Tibial nerve (tissue), 4 donors: Measurements from ENCODE around the gene IGLL5.

Experiments used
- CTCF ChIP-seq, 5 experiments: fragments of 200-600 bp in 3 of 5; fragments of 450-650 bp in 2 of 5; sonication (generic) in 3 of 5; IDR thresholded peaks; one replicate each; pipeline ENCODE4 v1.5.1; 2016 to 2019; ENCODE audit warnings: antibody characterized with exemption in 5 of 5, mild to moderate bottlenecking in 3 of 5, moderate library complexity in 2 of 5
- EP300 ChIP-seq, 2 donors: sonication (generic); formaldehyde crosslinking; IDR thresholded peaks; one replicate each; pipeline ENCODE4 v1.6.1; 2017; ENCODE audit warnings: antibody characterized with exemption in 2 of 2, mild to moderate bottlenecking in 1 of 2
- POLR2A ChIP-seq, 2 donors: fragments of 450-650 bp; IDR thresholded peaks; one replicate each; pipeline ENCODE4 v1.6.1; 2017; ENCODE audit warnings: antibody characterized with exemption in 2 of 2, mild to moderate bottlenecking in 2 of 2, moderate library complexity in 2 of 2

DNA sequence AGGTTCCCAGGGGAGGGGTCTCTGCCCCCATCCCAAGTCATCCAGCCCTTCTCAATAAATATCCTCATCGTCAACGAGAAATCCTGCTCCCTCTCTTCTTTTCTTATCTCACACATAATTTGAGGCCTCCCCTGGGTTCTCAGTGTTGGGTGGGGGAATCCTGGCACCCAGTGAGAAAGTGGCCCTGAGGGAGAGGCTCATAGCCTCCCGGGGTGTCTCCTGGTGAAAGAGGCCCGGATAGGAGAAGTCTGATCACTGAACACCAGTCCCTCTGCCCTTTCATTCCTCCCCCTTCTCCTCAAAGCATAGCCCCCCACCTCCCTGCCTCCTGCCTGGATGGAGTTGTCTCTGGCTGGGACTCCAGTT, 35.3 kb downstream of the IGLL5 start:
- TF ChIP-seq POLR2A (IDR thresholded peaks at IDR 0.05) (no peak), CTCF (IDR thresholded peaks at IDR 0.05) (no peak), EP300 (IDR thresholded peaks at IDR 0.05) (no peak)
